RPMI8226 (cell line): Measurements from ENCODE around the gene G0S2.
"Not testable (repeated sequence)": the region's sequence is repeated elsewhere in the genome, so short reads cannot be mapped to it uniquely, and the experiment has no call there.

Source experiments
- DNase-seq: peaks from one replicate; pipeline ENCODE4 v3.0.0-alpha.2; 2015

The G0S2 gene

GRCh38 chr1:209685821-209686220 is 10.6 kb downstream of the G0S2 start:
- peak; percentile 79 for DNase-seq

- DNase-seq = no peak
Measured at GRCh38 chr1:209686322-209686721, 11.1 kb downstream of the G0S2 start.

DNA sequence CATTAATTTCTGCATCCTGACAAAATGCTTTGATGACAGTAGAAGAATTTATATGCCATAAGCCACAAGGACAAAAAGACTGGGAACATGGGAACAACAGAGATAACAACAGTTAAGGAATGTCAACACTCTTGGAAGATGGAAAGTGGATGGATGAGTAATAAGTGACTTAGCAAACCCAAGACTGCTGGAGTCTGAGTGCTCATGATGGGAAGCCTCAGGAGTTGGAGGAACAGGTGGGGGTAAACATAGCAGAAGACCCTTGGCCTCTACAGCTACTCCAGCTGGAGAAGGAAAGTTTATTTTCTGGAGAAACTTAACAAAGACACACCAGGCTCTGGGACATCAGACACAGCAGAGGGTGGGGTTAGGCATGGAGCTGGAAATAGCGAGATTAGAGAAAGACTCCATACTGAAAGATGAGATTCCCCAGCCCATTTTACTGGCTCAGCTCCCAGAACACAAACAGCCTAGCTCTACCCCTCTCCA is 13.6 kb downstream of the G0S2 start:
- no peak for DNase-seq

DNA sequence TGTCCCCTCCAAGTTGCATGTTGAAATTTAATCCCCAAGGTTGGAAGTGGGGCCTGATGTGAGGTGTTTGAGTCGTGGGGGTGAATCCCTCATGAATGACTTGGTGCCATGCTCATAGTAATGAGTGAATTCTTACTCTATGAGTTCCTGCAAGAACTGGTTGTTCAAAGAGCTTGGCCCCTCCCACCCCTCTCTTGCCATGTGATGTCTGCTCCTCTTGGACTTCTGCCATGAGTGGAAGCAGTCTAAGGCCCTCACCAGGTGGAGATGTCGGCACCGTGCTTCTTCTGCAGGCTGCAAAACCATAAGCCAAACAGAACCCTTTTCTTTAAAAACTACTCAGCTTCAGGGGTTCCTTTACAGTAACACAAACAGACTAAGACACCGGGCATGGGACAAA is 14.3 kb downstream of the G0S2 start:
- DNase-seq = peak; percentile 84

DNA sequence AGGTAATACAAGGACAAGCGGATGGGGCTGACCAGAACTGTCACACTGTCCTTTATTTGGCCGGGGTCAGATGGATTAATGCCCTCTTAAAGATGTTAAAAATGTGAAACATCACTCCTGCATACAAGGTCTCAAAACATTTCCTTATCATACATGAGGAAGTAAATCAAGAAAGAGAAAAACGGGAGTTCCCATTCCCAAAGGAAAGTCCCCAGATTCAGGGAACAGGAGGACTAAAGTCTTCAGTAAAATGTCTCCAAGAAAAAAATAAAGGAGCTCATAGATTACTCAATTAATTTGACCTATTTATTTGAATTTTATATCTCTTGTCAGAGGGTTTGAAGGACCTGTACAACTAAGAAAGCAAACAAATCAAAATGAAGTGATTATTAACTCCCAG is 16.0 kb downstream of the G0S2 start:
- DNase-seq = no peak

DNA sequence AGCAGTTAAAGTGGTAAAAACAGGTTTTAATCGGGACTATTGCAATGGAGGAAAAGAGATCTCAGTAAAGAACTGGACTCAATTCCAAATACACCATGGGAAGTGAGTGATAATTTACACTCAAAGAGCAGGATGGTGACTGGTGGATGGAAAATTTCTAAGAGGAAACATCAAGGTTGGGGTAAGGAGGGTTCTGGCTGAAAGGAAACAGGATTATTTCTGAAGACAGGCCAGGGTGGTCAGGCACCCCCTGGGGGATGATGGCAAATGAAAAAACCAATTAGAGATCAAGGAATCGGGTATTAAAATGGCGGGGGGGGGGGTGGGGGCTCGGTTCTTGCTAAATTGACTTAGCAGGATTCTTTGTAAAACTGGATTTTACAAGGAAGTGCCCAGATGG is 17.1 kb downstream of the G0S2 start:
- no peak for DNase-seq

DNA sequence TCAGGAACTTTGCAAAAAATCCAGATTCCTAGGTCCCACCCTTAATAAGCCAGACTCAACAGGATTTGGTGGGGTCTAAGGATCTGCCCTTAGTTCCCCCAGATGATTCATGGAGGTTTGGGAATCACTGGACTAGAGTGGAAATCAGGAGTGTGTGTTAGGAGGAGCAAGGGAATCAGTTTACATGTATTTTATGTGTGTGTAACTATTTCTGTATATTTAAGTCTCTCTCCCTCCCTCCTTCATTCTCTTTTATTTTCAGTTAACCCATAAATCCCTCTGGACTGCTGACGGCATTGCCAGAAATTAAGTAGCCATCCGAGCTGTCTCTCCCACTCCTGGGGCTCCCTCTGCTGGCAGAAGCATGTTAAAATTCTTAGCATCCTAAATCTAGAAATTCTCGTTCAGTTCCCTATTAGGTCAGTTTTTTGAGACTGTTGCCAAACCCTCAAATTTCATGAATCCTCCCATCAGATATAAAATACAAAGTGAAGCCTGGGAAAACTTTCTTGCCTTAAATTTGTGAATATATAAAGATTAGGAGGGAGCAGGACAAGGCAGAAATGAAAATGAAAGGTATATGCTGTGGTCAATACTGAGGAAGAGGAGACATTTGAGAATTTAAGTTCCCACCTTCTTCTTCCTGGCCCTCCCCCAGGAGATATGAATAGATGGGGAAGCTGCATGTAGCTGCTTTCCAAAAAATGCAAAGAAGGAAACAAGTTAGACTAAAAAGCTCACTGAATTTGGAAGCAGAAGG is 17.7 kb downstream of the G0S2 start:
- DNase-seq = peak; percentile 86

DNA sequence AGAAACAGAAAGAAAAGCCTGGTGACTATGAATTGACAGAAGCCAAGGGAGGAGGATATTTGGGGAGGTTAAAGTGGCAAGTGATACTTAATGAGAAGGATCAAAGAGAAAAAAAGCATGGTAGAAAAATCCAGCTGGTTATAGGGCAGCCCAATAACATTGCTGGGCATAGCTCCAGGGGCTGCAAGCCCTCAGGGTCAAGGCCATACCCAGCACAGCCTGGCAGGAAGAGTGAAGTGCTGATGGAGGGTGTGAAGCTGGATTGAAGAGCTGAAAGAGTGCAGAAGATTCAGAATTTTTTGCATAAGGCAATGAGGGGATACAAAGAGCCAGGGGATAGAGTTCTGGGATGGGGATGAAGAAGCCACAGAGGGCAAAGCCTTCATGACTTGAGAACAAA is 21.5 kb downstream of the G0S2 start:
- no peak for DNase-seq

DNA sequence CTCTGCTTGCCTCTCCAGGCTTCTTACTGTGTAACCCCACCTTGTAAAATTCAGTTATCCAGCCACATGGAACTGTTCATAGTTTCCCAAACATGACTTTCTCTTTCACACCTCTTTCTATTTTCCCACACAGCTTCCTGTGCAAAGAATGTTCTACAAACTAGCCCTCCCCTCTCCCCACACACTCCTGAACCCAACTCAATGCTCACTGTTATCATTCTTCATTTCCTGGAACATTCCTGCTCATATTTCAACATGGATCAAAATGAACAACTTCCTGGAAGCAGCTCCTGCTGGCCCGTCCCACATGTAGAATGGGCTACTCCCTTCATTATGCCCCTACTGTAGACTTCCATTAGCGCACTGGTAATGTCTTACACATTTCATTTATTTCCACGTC is 21.9 kb downstream of the G0S2 start:
- DNase-seq = no peak

DNA sequence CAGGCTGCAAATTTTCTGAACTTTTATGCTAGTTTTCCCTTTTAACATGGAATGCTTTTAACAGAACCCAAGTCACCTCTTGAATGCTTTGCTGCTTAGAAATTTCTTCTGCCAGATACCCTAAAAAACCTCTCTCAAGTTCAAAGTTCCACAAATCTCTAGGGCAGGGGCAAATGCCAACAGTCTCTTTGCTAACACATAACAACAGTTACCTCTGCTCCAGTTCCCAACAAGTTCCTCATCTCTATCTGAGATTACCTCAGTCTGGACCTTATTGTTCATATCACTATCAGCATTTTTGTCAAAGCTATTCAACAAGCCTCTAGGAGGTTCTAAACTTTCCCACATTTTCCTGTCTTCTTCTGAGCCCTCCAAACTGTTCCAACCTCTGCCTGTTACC is 25.5 kb downstream of the G0S2 start:
- not testable (repeated sequence) for DNase-seq

GRCh38 chr1:209702832-209703231 is 27.6 kb downstream of the G0S2 start:
- DNase-seq = no peak

- DNase-seq = no peak
Measured at GRCh38 chr1:209703834-209704504, 28.8 kb downstream of the G0S2 start.

DNA sequence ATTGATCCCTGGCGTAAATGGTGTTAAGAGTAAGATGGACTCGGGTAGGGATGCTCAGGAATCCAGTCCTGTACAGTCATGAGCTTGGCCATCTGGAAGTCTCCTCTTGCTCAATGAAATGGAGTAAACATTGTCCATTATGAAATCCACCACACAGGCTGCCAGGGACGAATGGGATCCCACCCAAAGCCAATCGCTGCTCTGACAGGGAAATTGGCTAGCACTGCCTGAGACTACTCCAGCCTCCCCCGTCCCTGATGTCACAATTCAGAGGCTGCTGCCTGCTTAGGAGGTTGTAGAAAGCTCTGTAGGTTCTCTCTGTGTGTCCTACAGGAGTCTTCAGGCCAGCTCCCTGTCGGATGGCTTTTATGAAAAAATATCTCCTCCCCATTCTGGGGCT is 29.4 kb downstream of the G0S2 start, which contains the start of gene HSD11B1:
Gene HSD11B1 (plus strand): TSS at position 263 of the 400 bp plus-strand sequence. CDS start 97 bp downstream, at position 360.
- no peak for DNase-seq

GRCh38 chr1:209705033-209705598 is 29.9 kb downstream of the G0S2 start:
- no peak for DNase-seq

DNA sequence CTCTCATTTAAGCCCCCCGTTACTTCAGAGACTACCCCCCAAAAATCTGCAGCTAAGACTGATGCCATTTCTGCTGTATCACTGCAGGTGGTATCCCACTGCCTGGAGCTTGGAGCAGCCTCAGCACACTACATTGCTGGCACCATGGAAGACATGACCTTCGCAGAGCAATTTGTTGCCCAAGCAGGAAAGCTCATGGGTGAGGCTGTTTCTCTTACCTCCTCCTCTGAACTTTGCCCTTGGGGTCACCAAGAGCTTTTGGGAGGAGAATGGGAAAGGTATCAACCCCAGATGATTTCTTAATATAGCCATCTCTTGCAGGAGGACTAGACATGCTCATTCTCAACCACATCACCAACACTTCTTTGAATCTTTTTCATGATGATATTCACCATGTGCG is 31.4 kb downstream of the G0S2 start:
- DNase-seq = no peak

GRCh38 chr1:209707308-209707707 is 32.1 kb downstream of the G0S2 start:
- DNase-seq = no peak

- DNase-seq = no peak
Measured at GRCh38 chr1:209708297-209708696, 33.1 kb downstream of the G0S2 start.

DNA sequence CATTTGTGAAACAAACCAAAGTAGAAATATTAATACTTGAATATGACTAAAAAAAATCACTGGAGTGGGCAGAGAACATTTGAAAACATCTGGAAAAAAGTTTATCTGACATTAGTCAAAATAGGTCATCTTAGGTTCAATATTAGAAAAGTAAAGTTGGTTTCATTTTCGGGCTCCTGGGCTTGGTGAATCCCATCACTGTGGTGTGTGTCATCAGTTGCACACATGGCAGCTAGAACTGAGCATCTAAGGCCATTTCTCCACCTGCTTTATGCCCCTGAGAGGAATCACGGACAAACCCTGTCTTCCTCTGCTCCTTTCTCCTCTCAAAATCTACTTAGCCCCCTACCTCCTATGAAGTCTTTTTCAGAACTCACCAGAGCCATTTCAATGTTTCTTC is 34.9 kb downstream of the G0S2 start:
- DNase-seq = peak; percentile 35

- DNase-seq = no peak
Measured at GRCh38 chr1:209710847-209711246, 35.6 kb downstream of the G0S2 start.

DNA sequence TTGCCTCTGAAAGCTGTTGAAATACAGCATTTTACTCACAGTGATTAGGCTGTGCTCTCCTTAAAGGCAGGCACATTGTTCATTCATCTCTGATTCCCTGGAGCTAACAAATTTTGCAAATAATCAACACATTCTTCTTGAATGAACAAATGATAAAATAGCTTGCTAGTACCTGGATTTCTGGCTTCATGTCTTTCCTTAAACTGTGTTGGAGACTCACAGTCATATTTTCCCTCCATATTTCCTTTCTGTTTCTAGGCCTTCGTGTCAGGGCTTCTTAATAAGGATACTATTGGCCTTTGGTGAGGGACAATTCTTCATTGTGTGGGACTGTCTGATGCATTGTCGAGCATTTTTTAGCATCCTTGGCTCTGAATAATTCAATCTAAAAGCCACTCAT is 39.1 kb downstream of the G0S2 start:
- DNase-seq = no peak

DNA sequence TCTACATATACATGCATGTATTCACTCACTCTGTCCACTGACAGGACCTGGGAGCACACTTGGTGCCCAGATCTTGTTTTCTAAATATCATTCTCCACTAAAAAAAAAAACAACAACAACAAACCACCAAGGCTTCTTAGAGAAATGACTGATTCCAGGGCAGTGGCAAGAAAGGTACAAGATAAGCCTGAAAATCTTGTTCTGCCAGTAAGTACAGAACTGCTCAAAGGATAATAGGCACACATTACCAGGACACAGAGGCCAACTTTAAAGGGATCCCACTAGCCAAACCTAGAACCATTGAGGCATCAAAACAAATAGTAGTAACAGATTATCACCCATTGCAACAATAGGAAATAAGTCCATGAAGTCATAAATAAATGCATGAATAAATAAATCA is 40.1 kb downstream of the G0S2 start:
- no peak for DNase-seq

DNA sequence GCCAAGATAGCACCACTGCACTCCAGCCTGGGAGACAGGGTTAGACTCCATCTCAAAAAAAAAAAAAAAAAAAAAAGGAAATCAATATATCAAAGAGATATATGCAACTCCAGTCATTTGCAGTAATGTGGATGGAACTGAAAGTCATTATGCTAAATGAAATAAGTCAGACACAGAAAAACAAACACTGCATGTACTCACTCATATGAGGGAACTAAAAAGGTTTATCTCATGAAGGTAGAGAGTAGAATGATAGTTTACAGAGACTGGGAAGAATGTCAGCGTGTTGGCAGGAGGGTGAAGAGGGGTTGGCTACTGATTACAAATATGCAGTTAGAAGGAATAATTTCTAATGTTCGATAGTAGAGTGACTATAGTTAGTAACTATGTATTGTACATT is 42.6 kb downstream of the G0S2 start:
- DNase-seq = no peak

DNA sequence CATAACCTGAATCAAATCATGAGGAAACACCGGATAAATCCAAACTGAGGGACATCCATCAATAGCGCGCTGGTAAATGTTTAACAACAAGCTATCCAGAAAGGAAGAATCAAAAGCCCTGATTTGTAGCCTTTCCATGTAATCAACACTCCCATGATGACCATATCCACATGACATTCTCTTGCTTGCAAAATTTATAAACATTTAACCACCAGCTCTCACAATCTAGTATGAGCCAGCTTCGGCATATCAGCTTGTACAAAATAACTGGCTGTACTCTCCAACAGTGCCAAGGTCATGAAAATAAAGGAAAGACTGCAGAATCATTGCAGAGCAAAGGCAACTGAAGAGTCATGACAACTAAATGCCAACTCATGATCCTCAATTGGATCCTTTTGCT is 45.1 kb downstream of the G0S2 start:
- no peak for DNase-seq

- DNase-seq = no peak
Measured at GRCh38 chr1:209720826-209721225, 45.6 kb downstream of the G0S2 start.
